HG02885 (cell line): ENCODE results near the gene PIGK.
"Not testable (repeated sequence)": the region's sequence is repeated elsewhere in the genome, so short reads cannot be mapped to it uniquely, and the experiment has no call there.

Experiments
- ATAC-seq: cut with Tn5 transposase; IDR thresholded peaks from one replicate; pipeline ENCODE4 v1.9.1; 2021; ENCODE audit warnings: mild to moderate bottlenecking; ENCODE audit not compliant: unreplicated experiment, poor library complexity

PIGK gene

DNA sequence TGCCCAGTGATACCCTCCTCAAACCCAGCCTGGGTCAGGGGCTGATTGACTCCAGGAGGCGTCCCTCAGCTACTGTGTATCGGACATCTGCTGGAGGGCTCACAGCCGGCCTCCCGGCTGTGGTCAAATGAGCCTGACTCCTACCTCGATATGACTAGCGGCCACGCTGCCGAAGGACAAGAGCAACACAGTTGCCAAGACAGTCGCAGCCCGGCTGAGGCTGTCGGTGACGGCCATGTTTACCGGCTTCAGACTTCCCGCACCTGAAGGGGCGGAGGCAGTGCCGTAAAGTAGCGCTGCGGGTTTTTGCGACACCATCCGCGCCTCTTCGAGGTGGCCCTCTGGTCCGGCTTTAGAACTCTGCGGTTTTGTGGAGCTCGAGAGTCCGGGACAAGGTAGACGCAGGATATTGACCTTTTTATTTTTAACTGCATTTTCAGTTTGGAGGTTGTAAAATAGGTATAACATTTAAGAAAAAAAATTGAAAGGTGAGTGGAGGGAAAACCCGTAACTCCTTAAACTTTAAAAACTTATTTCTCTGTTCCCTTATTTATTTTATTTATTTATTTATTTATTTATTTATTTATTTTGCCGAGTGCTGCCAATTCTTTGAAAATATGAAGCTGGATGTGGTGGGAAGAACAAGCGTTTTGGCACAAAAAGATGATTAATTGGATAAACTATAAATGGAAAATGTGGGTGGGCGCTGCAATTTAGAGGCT lies at the start of gene PIGK:
TSS of gene PIGK (minus strand) at position 265 of the 722 bp plus-strand sequence. CDS start at position 237, 28 bp downstream.
- ATAC-seq: peak; percentile 91

DNA sequence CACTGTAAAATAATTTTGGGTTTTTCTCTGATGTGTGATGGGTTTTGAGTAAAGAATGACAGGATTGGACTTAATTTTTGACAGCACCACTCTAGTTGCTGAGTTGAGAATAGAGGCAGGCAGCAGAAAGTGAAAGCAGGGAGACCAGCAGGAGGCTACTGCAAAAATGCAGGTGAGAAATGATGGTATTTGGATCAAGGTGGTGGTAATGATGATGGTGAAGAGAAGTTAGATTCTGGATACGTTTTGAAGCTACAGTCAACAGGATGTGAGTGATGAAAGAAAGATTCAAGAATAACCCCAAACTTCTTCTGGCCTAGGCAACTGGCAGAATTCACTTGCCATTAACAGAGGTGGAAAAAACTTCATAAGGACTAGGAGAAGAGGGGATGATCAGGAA lies 47.8 kb upstream of the PIGK start:
- no peak for ATAC-seq

DNA sequence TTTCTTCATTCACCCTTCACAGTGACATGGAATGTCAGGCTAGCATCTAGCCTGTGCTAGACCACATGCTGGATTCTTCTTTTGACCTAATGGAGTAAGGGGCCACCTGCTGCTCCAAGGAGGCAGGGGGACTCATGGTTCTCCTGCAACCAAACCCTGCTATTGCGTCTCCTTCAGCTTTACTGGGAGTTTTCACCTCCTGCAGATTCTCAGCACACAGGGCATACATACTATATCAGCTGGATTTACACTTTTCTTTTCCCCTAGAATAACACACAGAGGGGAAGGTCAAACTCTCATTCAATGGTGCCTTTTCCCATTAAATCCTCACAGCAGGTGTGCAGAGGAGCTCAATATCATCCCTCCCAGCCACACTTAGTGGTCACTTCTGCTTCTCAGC lies 46.0 kb upstream of the PIGK start:
- ATAC-seq: no peak

DNA sequence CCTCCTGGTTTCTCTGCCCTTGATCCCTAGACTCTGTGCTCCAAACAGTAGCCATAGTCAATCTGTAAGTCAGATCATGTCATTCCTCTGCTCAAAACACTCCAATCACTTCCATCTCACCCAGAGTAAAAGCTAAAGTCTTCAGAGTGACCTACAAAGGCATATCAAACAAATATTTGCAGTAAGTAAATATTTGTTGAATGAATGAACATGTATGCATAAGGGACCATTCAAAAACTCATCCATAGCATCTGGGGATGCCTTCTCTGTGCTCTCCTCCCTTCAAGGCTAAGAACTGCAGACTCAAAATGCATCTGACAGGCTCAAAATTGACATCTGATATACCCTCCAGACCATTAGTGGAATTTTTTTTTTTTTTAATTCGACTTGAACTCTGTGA lies 44.5 kb upstream of the PIGK start:
- no peak for ATAC-seq

DNA sequence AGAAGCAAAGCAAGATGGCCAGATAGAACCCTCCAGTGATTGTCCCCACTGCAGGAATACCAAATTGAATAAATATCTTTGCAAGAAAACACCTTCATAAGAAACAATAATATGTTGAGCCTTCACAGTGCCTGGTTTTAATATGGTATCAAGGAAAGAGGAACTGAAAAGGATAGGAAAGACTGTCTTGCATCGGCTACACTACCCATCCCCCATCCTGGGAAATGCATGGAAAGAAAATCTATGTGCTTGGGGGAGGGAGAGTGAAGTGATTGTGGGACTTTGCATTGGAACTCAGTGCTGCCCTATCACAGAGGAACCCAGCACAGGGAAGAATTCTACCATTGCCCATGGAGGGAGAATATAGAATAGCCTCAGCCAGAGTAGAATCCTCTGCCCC lies 34.0 kb upstream of the PIGK start:
- ATAC-seq: no peak

DNA sequence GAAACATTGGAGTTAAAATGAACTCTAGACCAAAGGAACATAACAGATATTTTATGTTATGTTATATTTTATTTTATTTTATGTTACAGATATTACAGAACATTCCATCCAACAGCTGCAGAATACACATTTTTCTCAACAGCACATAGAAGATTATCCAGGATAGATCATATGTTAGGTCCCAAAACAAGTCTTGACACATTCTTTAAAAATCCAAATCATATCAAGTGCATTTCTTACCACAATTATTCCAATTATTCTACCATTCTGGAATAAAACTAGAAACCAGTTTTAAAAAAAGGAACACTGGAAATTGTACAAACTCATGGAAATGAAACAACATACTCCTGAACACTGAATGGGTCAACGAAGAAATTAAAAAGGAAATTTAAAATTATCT lies 30.9 kb upstream of the PIGK start:
- no peak for ATAC-seq

DNA sequence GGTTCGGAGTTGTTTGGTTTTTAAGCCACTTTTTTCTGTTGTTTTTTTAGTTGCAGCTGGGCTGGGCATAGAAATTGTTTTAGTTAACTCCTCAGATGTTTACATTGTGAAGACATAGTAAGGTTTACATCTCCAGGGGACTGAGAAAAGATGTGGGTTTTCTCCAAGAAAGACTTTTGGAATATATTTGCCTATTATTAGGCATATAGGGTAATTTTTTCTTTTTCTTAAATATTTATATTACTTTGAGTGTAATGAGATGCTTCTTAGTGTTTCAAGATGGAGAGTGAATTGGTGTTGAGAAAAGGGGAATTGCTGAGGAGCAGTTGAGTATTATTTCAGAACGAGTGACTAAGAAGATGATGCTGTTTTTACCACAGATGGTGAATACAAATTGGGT lies 26.6 kb upstream of the PIGK start:
- ATAC-seq: no peak

DNA sequence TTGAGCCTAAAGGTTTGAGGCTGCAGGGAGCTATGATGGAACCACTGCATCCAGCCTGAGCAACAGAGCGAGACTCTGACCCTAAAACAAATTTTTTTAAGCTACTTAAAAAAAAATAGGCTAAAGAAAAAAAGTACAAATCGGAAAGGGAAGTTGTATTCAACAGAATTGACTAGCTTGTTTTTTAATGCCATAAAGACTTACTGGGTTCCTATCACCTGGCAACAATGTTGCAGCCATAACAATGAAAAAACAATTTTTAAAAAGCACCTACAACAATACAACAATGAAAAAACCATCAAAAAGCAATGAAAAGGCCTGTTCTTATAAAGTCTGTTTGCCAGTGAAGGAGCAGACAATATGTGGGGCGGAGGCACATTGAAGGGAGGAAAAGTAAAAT lies 20.1 kb upstream of the PIGK start:
- no peak for ATAC-seq

DNA sequence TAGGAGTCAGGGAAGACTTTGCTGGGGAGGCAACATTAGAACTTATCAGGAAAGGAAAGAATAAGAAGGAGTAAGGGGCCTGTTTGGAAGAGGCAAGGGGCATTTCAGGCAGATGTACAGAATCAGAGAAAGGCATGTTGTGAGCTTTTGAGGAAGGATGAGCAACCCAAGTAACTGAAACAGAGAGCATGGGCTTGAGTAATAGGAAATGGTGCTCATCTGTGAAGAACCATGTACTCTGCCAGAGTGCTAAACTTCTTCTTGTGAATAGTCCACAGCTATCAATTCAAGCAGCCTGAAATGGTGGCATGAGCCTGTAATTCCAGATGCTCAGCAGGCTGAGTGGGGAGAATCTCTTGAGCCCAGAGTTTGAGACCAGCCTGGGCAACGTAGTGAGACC lies 19.2 kb upstream of the PIGK start:
- ATAC-seq: no peak

DNA sequence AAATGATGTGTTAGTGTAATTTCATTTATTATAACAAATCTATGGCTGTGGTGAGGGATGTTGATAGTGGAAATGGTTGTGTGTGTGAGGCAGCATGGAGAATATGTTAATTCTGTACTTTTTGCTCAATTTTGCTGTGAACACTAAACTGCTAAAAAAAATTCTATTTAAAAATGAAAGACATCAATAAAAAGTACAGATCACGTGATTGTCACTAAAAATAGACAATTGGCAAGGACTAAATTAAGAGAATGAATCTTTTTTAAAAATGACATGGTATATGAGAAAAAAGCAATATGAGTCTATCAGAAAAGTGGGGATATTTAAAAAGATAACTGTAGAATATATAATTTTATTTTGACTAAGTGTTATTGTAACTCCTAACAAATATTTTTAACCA lies 15.7 kb upstream of the PIGK start:
- ATAC-seq: no peak

DNA sequence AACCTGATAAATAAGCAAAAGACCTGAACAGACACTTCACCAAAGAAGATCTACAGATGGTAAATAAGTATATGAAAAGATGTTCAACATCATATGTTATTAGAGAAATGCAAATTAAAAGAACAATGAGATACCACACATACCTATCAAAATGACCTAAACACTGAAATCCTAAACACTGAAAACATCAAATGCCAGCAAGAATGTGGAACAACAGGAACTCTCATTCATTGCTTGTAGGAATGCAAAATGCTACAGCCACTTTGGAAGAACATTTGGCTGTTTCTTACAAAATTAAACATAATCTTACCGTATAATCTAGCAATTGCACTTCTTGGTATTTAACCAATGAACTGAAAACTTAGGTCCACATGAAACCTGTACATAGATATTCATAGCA lies 14.9 kb upstream of the PIGK start:
- no peak for ATAC-seq

DNA sequence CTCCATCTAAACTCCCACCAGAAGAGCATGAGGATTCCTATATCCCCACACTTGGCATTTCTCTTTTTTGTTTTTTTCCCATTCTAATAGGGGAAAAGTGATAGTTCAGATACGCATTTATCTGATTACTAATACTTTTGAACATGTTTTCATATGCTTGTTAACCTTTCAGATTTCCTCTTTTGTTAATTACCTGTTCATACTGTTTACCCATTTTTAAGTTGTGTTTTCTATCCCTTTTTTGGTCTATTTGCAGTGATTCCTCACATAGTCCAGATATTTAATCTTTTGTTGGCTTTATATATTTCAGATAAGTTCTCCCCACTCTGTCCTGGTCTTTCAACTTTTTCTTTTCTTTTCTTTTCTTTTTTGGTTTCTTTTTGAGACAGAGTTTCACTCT lies 13.6 kb upstream of the PIGK start:
- no peak for ATAC-seq

DNA sequence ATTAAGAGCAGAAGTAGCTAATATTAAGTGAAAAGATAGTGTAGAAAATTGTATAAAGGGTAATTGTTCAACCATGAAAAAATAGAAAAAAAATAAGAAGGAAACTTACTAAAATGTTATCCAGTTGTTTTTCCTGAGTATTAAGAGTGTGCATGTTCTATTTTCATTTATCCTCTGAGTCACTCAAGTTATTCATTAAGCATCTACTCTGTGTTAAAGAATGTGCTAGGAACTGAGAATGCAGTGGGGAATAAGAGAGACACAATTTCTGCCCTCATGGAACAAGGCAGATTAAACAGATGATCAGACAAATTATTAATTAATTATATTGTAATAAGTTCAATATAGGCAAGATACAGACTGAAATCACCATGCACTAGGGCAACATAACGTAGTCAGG lies 10.8 kb upstream of the PIGK start:
- ATAC-seq: no peak

DNA sequence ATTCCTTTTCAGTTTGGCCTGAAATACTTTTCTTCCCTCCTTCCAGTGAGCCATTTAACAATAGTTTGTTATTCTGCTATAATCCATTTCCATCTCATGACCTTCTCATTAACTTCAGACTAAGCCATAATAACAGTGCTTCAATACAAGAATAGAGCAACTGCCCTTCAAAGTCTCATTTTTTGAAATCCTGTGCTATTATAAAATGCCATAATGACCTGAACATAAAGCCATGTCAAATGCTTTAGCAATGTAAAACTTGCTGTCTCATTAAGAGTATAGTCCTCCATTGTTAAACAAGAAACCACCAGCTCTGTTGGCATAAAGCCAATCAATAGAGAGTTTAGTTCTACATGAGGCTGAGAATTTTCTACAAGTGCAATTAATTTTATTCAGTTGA lies 9.6 kb upstream of the PIGK start:
- no peak for ATAC-seq

DNA sequence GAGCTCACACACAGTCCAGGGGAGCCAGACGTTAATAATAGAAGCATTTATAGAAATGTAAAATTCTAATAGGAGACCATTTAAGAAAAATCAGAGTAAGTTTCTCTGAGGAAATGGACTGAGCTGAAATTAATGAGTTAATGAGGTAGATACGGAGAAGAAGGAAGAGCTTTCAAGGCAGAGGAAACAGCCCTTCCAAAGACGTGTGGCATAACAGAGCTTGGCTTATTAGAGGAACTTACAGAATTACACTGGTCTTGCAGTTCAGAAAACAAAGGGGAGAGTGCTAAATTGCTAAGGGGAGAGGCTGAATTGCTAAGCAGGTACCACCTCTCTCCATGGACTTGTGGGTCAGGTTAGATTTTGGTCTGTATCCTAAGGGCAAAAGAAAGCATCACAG lies 8.2 kb upstream of the PIGK start:
- ATAC-seq: no peak

DNA sequence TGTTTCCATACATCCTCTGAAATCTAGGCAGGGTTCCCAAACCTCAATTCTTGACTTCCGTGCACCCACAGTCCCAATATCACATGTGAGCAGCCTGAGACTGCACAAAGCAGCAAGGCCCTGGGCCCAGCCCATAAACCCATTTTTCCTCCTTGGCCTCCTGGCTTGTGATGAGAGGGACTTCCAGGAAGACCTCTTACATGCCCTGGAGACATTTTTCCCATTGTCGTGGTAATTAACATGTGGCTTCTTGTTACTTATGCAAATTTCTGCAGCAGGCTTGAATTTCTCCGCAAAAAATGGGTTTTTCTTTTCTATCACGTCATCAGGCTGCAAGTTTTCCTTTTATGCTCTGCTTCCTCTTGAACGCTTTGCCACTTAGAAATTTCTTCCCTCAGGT lies 3.3 kb upstream of the PIGK start:
- ATAC-seq: no peak

DNA sequence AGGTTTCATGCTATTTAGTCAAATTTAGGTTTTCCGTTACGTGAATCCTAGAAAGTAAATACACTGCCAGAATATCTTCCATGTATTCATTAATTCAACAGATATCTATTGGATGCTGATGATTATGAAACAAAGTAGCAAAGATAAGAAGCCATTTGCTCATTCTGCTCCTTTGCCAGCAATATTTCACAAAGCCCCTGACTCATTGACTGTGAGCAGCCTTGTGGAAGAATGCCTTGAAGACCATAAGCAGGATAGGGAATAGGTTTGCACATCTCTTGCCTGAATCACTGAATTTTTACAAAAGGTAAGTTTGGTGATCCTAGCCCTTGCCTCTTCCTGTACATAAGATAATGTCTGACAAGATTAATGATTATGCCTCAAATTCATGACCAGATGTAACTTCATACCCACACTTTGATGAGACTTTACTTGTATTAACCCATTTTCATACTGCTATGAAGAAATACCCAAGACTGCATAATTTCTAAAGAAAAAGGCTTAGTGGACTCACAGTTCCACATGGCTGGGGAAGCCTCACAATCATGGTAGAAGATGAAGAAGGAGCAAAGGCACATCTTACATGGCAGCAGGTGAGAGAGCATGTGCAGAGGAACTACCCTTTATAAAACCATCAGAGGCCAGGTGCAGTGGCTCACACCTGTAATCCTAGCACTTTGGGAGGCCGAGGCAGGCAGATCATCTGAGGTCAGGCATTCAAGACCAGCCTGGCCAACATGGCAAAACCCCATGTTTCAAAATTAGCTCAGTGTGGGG lies 1.6 kb upstream of the PIGK start:
- no peak for ATAC-seq

DNA sequence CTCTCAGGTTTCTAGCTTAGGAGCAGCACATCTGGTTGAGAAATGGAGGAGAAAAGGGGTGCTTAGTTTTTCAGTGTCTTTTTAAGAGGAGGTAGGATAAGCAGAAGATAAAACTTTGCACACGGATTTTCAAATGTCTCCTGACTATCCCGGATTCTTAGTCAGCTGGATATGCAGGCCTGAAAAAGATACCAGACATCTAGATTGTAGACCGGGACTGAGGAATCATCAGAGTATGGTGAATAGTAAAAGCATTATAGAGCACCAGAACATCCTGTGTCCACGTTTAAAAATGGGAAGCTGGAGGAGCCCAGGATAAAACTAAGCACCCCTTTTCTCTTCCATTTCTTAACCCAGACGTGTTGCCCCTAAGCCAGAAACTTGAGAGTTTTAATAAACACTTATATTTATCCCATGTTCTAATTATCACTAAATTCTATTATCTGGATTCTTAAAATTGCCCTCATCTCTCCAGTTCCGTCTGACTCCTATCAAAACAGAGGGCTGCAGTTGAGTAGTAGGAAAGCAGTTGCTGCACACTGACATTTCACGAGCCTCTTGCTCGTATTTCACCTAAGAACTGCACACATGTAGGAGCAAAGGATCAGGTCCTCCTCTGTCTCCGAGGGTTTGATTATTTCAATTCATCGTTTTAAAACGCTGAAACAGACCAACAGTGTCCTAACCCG lies 609 bp downstream of the PIGK start:
- peak; percentile 49 for ATAC-seq

DNA sequence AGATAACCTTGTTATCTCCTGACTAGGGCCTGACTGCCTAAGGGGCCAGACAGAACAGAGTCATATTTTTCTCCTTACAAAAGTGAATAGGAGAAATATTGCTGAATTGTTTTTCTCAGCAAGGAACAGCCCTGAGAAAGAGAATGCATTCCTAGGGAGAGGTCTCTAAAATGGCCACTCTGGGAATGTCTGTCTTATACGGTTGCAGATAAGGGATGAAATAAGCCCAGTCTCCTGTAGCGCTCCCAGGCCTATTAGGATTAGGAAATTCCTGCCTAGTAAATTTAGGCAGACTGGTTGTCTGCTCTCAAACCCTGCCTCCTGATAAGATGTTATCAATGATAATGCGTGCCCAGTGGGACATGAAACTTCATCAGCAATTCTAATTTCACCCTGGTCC lies 15.2 kb downstream of the PIGK start:
- ATAC-seq: not testable (repeated sequence)

DNA sequence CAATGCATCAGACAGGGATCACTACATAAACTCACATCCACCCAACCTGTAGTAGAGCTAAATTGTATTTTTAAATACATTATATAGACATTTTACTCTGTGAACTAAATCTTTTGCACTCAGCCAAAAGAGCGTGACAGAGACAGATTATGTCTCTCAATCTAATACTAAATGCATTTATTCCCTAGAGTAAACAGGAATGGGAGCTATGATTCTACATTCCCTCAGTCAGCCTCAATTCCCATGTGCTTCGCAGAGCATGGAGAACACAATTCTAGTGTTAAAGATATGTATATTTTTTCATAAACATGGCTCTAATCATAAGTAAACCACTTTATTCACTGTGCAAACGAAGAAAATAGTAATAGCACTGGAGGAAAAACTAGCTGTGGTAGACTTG lies 16.5 kb downstream of the PIGK start:
- ATAC-seq: no peak

DNA sequence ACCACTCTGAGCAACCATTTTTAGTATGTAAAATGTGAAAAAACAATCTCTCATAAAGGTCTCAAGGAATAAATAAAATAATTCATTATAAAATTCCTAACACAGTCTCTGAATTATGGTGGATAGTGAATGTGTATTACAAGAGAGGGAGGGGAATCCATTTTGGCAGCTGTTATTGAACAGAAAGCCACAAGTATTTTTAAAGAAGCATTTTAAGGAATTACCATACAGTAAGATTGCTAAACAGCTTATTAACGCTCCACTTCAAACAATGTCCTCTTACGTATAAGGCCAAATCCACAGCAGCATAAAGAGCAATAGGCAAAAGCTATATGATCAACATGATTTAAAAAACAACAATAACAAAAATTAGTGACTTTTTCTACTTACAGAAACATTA lies 18.4 kb downstream of the PIGK start:
- ATAC-seq: no peak
